K562 (cell line): Measurements from ENCODE around the gene TRNP1. TPM values are rescaled to one million over a fixed set of nuclear protein-coding genes. Genes with fewer than 3 reads are reported as not detected.

ENCODE experiments used
- AFF1 ChIP-seq, 2 experiments: fragments of 450-650 bp; IDR thresholded peaks; 2 replicates each; pipeline ENCODE4 v1.6.1; 2018; ENCODE audit warnings: mild to moderate bottlenecking in 2 of 2, low read depth in 1 of 2; ENCODE audit not compliant: partially characterized antibody in 2 of 2
- ARID2 ChIP-seq: fragments of 450-650 bp; IDR thresholded peaks from 2 replicates; pipeline ENCODE4 v1.6.1; 2017; ENCODE audit warnings: antibody characterized with exemption, mild to moderate bottlenecking
- CREM ChIP-seq: IDR thresholded peaks from 2 replicates; pipeline ENCODE4 v1.6.1; 2014; ENCODE audit warnings: antibody characterized with exemption, low read depth
- FOXP4 ChIP-seq: sonication (generic); formaldehyde crosslinking; IDR thresholded peaks from 2 replicates; pipeline ENCODE4 v1.8.0; 2022; ENCODE audit warnings: mild to moderate bottlenecking, missing genetic modification reagents, borderline replicate concordance
- JUND ChIP-seq, 2 experiments: IDR thresholded peaks; 2 replicates in 1 of 2; 3 replicates in 1 of 2; pipeline ENCODE4 v1.6.1; 2011; ENCODE audit warnings: borderline replicate concordance in 2 of 2, low read depth in 2 of 2, low read length in 2 of 2, improper control_type of control experiment in 1 of 2, missing biosample characterization in 1 of 2, missing genetic modification characterization in 1 of 2, missing genetic modification reagents in 1 of 2
- NCOR1 ChIP-seq: fragments of 450-650 bp; IDR thresholded peaks from 2 replicates; pipeline ENCODE4 v1.6.1; 2016; ENCODE audit warnings: mild to moderate bottlenecking, moderate library complexity
- SNRNP70 ChIP-seq: fragments of 200-400 bp; formaldehyde crosslinking; optimal IDR thresholded peaks from 2 replicates; pipeline ENCODE3; 2017; ENCODE audit warnings: low read depth, low read length
- SRF ChIP-seq, 2 experiments: fragments of 250-450, 450-650 bp in 1 of 2; sonication (Bioruptor Pico) in 1 of 2; sonication (generic) in 1 of 2; formaldehyde crosslinking; IDR thresholded peaks; 2 replicates each; pipeline versions ENCODE4 v1.5.0 to v1.5.1; 2020 to 2022; ENCODE audit warnings: mild to moderate bottlenecking in 1 of 2, missing genetic modification reagents in 1 of 2
- XRCC5 ChIP-seq: fragments of 200-400 bp; formaldehyde crosslinking; IDR thresholded peaks from 2 replicates; pipeline ENCODE4 v1.6.1; 2017; ENCODE audit warnings: low read depth, mild to moderate bottlenecking, low read length
- ZNF324 ChIP-seq: fragments of 250-450 bp; sonication (Bioruptor Pico); IDR thresholded peaks from 2 replicates; pipeline ENCODE4 v1.4.0; 2020; ENCODE audit warnings: mild to moderate bottlenecking
- ZNF511 ChIP-seq: sonication (generic); formaldehyde crosslinking; IDR thresholded peaks from 2 replicates; pipeline ENCODE4 v1.8.0; 2022; ENCODE audit warnings: mild to moderate bottlenecking, missing genetic modification reagents
- polyA plus RNA-seq, 8 experiments: library from polyadenylated mRNA; depleted of rRNA in 4 of 8; stranded (reverse) in 5 of 8; unstranded in 3 of 8; fragments of >200 nt; fragmentation: Nextera tagmentation in 2 of 8; fragmentation: Illumina TruSeq in 1 of 8; extraction: Ambion mirVana in 2 of 8; extraction: Trizol in 1 of 8; gene quantifications; 2 replicates each; pipeline versions ENCODE4 v1.2.1 to v1.2.3, GENCODE V29; 2011 to 2014; ENCODE audit warnings: inconsistent platforms in 1 of 8, missing spikeins in 1 of 8
- total RNA-seq, 7 experiments: library from RNA; depleted of rRNA in 6 of 7; stranded (reverse); fragments of >200 nt in 6 of 7; fragmentation: Illumina TruSeq in 2 of 7; extraction: Trizol in 2 of 7; gene quantifications; 2 replicates each; pipeline versions ENCODE4 v1.2.1 to v1.2.3, GENCODE V29; 2011 to 2021; ENCODE audit warnings: low replicate concordance in 1 of 7
- TF ChIP-seq, protein P1 (sequence below): fragments of 250-450 bp; sonication (Bioruptor Pico); IDR thresholded peaks from 2 replicates; pipeline ENCODE4 v1.8.0; 2022; ENCODE audit warnings: inconsistent platforms

The TRNP1 gene
- total and polyA plus RNA-seq, 9 of the 15 experiments (the other 6 are each of a cell fraction or from before 2014, with no cell fraction given) = 0.03 to 1.3 (median 0.95) TPM

DNA sequence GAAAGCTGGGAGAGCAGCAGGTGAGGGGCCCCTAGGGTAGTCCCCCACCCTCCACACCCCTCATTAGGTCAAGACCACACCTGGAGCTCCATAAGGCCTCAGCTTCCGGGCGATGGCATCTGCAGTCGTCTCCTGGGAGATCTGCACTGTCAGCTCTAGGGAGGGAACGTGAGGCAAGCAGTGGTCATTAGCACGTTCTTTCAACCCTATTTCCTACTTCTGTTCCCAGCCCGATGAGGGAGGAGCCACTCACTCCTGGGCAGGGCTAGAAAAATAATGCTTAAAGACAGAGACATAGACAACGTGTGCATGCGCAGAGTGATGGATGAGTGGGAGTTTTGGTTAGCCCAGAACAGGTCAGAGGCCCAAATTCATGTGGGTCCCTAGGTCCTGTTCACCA, 42.9 kb upstream of the TRNP1 start (continued):
- no peak for TF ChIP-seq AFF1 (IDR thresholded peaks at IDR 0.05; ENCODE audit: low read depth in 1 of 2, partially characterized antibody in 2 of 2)
- 0 out of 2 replicates have a peak, but pooled peaks have one; percentile 30 for TF ChIP-seq XRCC5
- no peak for TF ChIP-seq ZNF324 (CRISPR knock-in tag)
- TF ChIP-seq NCOR1 = no peak
- TF ChIP-seq FOXP4 (CRISPR knock-in tag) = no peak
- TF ChIP-seq SRF (CRISPR knock-in tag; IDR thresholded peaks at IDR 0.05) = peak in 1 of 2 experiments; percentile 76; a peak in 2 of 4 replicates
- no peak for TF ChIP-seq ZNF511 (CRISPR knock-in tag)
- no peak for TF ChIP-seq ARID2
- 0 out of 2 replicates have a peak, but pooled peaks have one; percentile 15 for TF ChIP-seq CREM
- TF ChIP-seq, protein P1, sequence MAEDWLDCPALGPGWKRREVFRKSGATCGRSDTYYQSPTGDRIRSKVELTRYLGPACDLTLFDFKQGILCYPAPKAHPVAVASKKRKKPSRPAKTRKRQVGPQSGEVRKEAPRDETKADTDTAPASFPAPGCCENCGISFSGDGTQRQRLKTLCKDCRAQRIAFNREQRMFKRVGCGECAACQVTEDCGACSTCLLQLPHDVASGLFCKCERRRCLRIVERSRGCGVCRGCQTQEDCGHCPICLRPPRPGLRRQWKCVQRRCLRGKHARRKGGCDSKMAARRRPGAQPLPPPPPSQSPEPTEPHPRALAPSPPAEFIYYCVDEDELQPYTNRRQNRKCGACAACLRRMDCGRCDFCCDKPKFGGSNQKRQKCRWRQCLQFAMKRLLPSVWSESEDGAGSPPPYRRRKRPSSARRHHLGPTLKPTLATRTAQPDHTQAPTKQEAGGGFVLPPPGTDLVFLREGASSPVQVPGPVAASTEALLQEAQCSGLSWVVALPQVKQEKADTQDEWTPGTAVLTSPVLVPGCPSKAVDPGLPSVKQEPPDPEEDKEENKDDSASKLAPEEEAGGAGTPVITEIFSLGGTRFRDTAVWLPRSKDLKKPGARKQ (CRISPR knock-in tag) = no peak
- TF ChIP-seq JUND (IDR thresholded peaks at IDR 0.05; ENCODE audit: borderline replicate concordance, low read depth, low read length) = peak; percentile 20; the same call in 1 of the 2 replicates
- no peak for TF ChIP-seq JUND (tag; IDR thresholded peaks at IDR 0.05; ENCODE audit: borderline replicate concordance, low read depth, low read length)
- no peak for TF ChIP-seq SNRNP70
